Measurements from ENCODE around the gene SPATA6.
"Not testable (repeated sequence)": the region's sequence is repeated elsewhere in the genome, so short reads cannot be mapped to it uniquely, and the experiment has no call there.

The SPATA6 gene

GRCh38 chr1:48338257-48338656 is 133.7 kb downstream of the SPATA6 start:
- no peak for DNase-seq

GRCh38 chr1:48333316-48333715 is 138.7 kb downstream of the SPATA6 start:
- DNase-seq, result no peak

GRCh38 chr1:48332115-48332514 is 139.9 kb downstream of the SPATA6 start:
- DNase-seq, result no peak

- no peak for DNase-seq
Measured at GRCh38 chr1:48329905-48330304, 142.1 kb downstream of the SPATA6 start.

GRCh38 chr1:48329486-48329885 is 142.5 kb downstream of the SPATA6 start:
- DNase-seq, result no peak

GRCh38 chr1:48311829-48312228 is 160.2 kb downstream of the SPATA6 start:
- not testable (repeated sequence) for DNase-seq

- no peak for DNase-seq
Measured at GRCh38 chr1:48309564-48310082, 162.4 kb downstream of the SPATA6 start.

- DNase-seq, result no peak
Measured at GRCh38 chr1:48302652-48303051, 169.4 kb downstream of the SPATA6 start.

GRCh38 chr1:48294656-48295055 is 177.3 kb downstream of the SPATA6 start:
- no peak for DNase-seq

- not testable (repeated sequence) for DNase-seq
Measured at GRCh38 chr1:48294094-48294493, 177.9 kb downstream of the SPATA6 start.

- DNase-seq, result no peak
Measured at GRCh38 chr1:48292706-48293105, 179.3 kb downstream of the SPATA6 start.

- no peak for DNase-seq
Measured at GRCh38 chr1:48291421-48291820, 180.6 kb downstream of the SPATA6 start.

- DNase-seq, result no peak
Measured at GRCh38 chr1:48285525-48285924, 186.5 kb downstream of the SPATA6 start.

GRCh38 chr1:48284696-48285420 is 187.1 kb downstream of the SPATA6 start:
- DNase-seq, result not testable (repeated sequence)

- not testable (repeated sequence) for DNase-seq
Measured at GRCh38 chr1:48282329-48282728, 189.7 kb downstream of the SPATA6 start.

GRCh38 chr1:48277437-48277836 is 194.6 kb downstream of the SPATA6 start:
- DNase-seq, result not testable (repeated sequence)

- no peak for DNase-seq
Measured at GRCh38 chr1:48266576-48266975, 205.4 kb downstream of the SPATA6 start.

- DNase-seq, result no peak
Measured at GRCh38 chr1:48263041-48263440, 209.0 kb downstream of the SPATA6 start.

GRCh38 chr1:48261881-48262400 is 210.1 kb downstream of the SPATA6 start:
- DNase-seq, result no peak

GRCh38 chr1:48258106-48258505 is 213.9 kb downstream of the SPATA6 start:
- no peak for DNase-seq

- no peak for DNase-seq
Measured at GRCh38 chr1:48254254-48254653, 217.8 kb downstream of the SPATA6 start.

GRCh38 chr1:48251821-48252220 is 220.2 kb downstream of the SPATA6 start:
- DNase-seq, result no peak

GRCh38 chr1:48251323-48251722 is 220.7 kb downstream of the SPATA6 start:
- no peak for DNase-seq

GRCh38 chr1:48250572-48250971 is 221.4 kb downstream of the SPATA6 start:
- DNase-seq, result no peak

GRCh38 chr1:48249868-48250267 is 222.1 kb downstream of the SPATA6 start:
- no peak for DNase-seq
